ENCODE measurements around the gene NFASC.
A peak's percentile ranks its signal among the peaks of the same experiment; 100 is the strongest.

GRCh38 chr1:205041001-205041715 lies 170.5 kb downstream of the NFASC start:
- TF ChIP-seq MAX (IDR thresholded peaks at IDR 0.05) (no peak), CTCF (IDR thresholded peaks at IDR 0.05; ENCODE audit: low read depth, low read length, missing input control) (no peak), TAF1 (conservative IDR thresholded peaks at IDR 0.05) (no peak), GABPA (IDR thresholded peaks at IDR 0.05 in 1 of 2, conservative IDR thresholded peaks at IDR 0.05 in 1 of 2) (no peak), ZBTB33 (IDR thresholded peaks at IDR 0.05) (no peak), FOXA1 (IDR thresholded peaks at IDR 0.05) (no peak), HNF4G (IDR thresholded peaks at IDR 0.05) (peak; percentile 51), RXRA (IDR thresholded peaks at IDR 0.05) (peak; percentile 45 to 46), RAD21 (IDR thresholded peaks at IDR 0.05) (peak in 1 of 2 donors; percentile 26)
